ENCODE measurements around the gene LSAMP.

Gene LSAMP

DNA sequence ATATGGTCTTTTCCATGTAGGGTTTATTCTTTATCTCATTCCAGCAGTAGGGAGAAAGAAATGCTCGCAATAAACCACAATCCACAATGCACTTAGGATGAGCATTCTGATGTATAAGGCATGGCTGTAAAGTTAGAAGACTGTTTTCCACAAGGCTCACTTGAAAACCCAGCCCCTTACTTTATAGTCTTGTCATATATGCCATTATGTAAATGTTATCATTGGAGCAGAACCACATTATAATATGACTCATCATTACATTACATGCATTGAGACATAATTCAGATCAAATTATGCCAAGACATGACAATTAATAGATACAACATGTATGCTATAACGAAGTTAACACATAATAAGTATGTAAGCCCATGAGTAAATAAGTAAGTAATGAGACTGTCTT is 348.1 kb downstream of the LSAMP start:
- Histone ChIP-seq H3K4me2 (ENCODE audit: insufficient read depth, low read length) (no peak overlapping the region), H3K27me3 (ENCODE audit: insufficient read depth, low read length, poor library complexity) (no peaks in the 10 kb centered on the region), H3K27ac (ENCODE audit: low read length) (no peak overlapping the region), H2AFZ (ENCODE audit: low read depth, low read length) (no peak overlapping the region), H3K4me3 (ENCODE audit: low read depth in 1 of 2, low read length in 2 of 2) (no peak overlapping the region), H3K9ac (ENCODE audit: low read depth, low read length) (no peak overlapping the region), H4K20me1 (ENCODE audit: insufficient read depth, low read length) (no peaks in the 10 kb centered on the region), H3K36me3 (ENCODE audit: insufficient read depth, low read length) (no peaks in the 10 kb centered on the region), H3K9me3 (ENCODE audit: insufficient read depth, low read length, severe bottlenecking) (no peaks in the 10 kb centered on the region), H3K79me2 (ENCODE audit: insufficient read depth, low read length) (no peaks in the 10 kb centered on the region), H3K4me1 (ENCODE audit: insufficient read depth, low read length) (no peaks in the 10 kb centered on the region)
- TF ChIP-seq, protein P1, sequence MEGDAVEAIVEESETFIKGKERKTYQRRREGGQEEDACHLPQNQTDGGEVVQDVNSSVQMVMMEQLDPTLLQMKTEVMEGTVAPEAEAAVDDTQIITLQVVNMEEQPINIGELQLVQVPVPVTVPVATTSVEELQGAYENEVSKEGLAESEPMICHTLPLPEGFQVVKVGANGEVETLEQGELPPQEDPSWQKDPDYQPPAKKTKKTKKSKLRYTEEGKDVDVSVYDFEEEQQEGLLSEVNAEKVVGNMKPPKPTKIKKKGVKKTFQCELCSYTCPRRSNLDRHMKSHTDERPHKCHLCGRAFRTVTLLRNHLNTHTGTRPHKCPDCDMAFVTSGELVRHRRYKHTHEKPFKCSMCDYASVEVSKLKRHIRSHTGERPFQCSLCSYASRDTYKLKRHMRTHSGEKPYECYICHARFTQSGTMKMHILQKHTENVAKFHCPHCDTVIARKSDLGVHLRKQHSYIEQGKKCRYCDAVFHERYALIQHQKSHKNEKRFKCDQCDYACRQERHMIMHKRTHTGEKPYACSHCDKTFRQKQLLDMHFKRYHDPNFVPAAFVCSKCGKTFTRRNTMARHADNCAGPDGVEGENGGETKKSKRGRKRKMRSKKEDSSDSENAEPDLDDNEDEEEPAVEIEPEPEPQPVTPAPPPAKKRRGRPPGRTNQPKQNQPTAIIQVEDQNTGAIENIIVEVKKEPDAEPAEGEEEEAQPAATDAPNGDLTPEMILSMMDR (IDR thresholded peaks at IDR 0.05; ENCODE audit: borderline replicate concordance, extremely low read depth, low read length, poor library complexity, severe bottlenecking) = no peak
- no peak for TF ChIP-seq EZH2 (IDR thresholded peaks at IDR 0.05; ENCODE audit: borderline replicate concordance, low read depth, low read length, severe bottlenecking)
- DNase-seq = no peak
- ATAC-seq (ENCODE audit: insufficient read depth, low read depth) = no peak

DNA sequence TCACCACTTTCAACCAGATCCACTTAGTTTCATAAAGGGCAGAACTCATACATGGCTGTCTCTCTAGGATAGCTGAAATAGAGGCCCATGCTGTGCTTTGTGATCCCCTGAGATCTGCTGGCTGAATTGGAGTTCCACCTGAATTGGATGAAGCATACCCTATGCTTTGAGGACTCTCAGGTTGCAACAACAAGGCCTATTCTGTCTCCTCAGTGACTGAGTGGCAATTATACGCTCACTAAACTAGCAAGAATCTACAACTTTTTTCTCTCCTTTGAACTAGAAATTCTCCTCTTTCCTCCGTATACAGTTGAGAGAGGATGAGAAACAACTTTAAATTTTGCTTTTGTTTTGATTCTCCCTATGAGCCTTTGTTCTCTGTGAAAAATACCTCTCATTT is 348.7 kb downstream of the LSAMP start:
- no peak overlapping the region for H2AFZ ChIP-seq (ENCODE audit: low read depth, low read length)
- H3K36me3 ChIP-seq (ENCODE audit: insufficient read depth, low read length) = no peaks in the 10 kb centered on the region
- H3K4me3 ChIP-seq (ENCODE audit: low read depth in 1 of 2, low read length in 2 of 2) = no peak overlapping the region
- no peak overlapping the region for H3K27ac ChIP-seq (ENCODE audit: low read length)
- H3K79me2 ChIP-seq (ENCODE audit: insufficient read depth, low read length) = no peaks in the 10 kb centered on the region
- DNase-seq (no peak), ATAC-seq (ENCODE audit: insufficient read depth, low read depth) (no peak)
- H4K20me1 ChIP-seq (ENCODE audit: insufficient read depth, low read length) = no peaks in the 10 kb centered on the region
- no peaks in the 10 kb centered on the region for H3K27me3 ChIP-seq (ENCODE audit: insufficient read depth, low read length, poor library complexity)
- no peaks in the 10 kb centered on the region for H3K4me1 ChIP-seq (ENCODE audit: insufficient read depth, low read length)
- no peak overlapping the region for H3K9ac ChIP-seq (ENCODE audit: low read depth, low read length)
- no peaks in the 10 kb centered on the region for H3K9me3 ChIP-seq (ENCODE audit: insufficient read depth, low read length, severe bottlenecking)
- TF ChIP-seq, protein P1 (IDR thresholded peaks at IDR 0.05; ENCODE audit: borderline replicate concordance, extremely low read depth, low read length, poor library complexity, severe bottlenecking) = no peak
- no peak for TF ChIP-seq EZH2 (IDR thresholded peaks at IDR 0.05; ENCODE audit: borderline replicate concordance, low read depth, low read length, severe bottlenecking)
- H3K4me2 ChIP-seq (ENCODE audit: insufficient read depth, low read length) = no peak overlapping the region

DNA sequence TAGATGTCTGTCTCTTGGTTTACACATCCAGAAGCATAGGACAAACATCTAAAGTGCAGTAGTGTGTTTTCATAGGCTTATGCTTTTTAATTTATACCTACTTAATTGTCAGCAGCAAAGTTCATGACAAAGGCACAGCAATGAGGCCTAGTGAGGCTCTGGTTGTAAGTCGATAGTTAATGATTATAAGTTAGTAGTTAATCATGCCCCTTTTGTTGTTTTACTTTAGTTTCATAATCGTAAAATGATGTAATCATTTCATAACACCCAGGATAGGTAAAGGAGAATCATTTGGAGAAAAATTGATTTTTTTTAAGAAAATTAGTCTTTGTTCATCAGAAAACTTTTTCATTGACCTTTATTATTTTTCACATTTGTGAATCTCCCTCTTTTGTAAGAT is 351.9 kb downstream of the LSAMP start:
- no peaks in the 10 kb centered on the region for H3K79me2 ChIP-seq (ENCODE audit: insufficient read depth, low read length)
- no peak overlapping the region for H3K27ac ChIP-seq (ENCODE audit: low read length)
- no peaks in the 10 kb centered on the region for H4K20me1 ChIP-seq (ENCODE audit: insufficient read depth, low read length)
- no peak overlapping the region for H2AFZ ChIP-seq (ENCODE audit: low read depth, low read length)
- DNase-seq (no peak), ATAC-seq (ENCODE audit: insufficient read depth, low read depth) (no peak)
- H3K9ac ChIP-seq (ENCODE audit: low read depth, low read length) = no peak overlapping the region
- H3K4me2 ChIP-seq (ENCODE audit: insufficient read depth, low read length) = no peak overlapping the region
- H3K4me3 ChIP-seq (ENCODE audit: low read depth in 1 of 2, low read length in 2 of 2) = no peak overlapping the region
- no peaks in the 10 kb centered on the region for H3K27me3 ChIP-seq (ENCODE audit: insufficient read depth, low read length, poor library complexity)
- TF ChIP-seq, protein P1 (IDR thresholded peaks at IDR 0.05; ENCODE audit: borderline replicate concordance, extremely low read depth, low read length, poor library complexity, severe bottlenecking) = no peak
- no peaks in the 10 kb centered on the region for H3K4me1 ChIP-seq (ENCODE audit: insufficient read depth, low read length)
- no peaks in the 10 kb centered on the region for H3K36me3 ChIP-seq (ENCODE audit: insufficient read depth, low read length)
- no peaks in the 10 kb centered on the region for H3K9me3 ChIP-seq (ENCODE audit: insufficient read depth, low read length, severe bottlenecking)

DNA sequence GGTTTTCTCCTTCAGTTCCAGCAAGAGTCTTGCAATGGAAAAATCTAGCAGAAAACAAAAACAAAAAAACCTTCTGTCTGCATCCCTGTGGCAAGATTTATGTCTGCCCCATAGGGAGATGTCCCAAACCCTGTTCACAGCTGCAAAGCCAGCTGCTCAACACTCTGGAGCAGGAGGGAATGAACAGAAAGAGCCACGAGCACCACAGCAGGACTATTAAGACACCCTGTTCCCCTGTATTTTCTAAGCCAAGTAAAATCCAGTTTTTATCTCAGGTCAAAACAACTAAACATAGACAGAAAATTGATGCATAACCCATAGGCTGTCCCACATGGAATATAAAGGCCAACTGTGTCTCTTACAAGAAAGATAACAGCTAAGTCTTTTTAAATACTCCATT is 357.9 kb downstream of the LSAMP start:
- ATAC-seq (ENCODE audit: insufficient read depth, low read depth) (no peak), DNase-seq (no peak)
- Histone ChIP-seq H3K27ac (ENCODE audit: low read length) (no peak overlapping the region), H3K9me3 (ENCODE audit: insufficient read depth, low read length, severe bottlenecking) (no peaks in the 10 kb centered on the region), H3K79me2 (ENCODE audit: insufficient read depth, low read length) (no peaks in the 10 kb centered on the region), H3K4me2 (ENCODE audit: insufficient read depth, low read length) (no peak overlapping the region), H2AFZ (ENCODE audit: low read depth, low read length) (no peak overlapping the region), H3K9ac (ENCODE audit: low read depth, low read length) (no peak overlapping the region), H4K20me1 (ENCODE audit: insufficient read depth, low read length) (no peaks in the 10 kb centered on the region), H3K36me3 (ENCODE audit: insufficient read depth, low read length) (no peaks in the 10 kb centered on the region), H3K4me1 (ENCODE audit: insufficient read depth, low read length) (no peaks in the 10 kb centered on the region), H3K4me3 (ENCODE audit: low read depth in 1 of 2, low read length in 2 of 2) (no peak overlapping the region), H3K27me3 (ENCODE audit: insufficient read depth, low read length, poor library complexity) (no peaks in the 10 kb centered on the region)
- TF ChIP-seq EZH2 (IDR thresholded peaks at IDR 0.05; ENCODE audit: borderline replicate concordance, low read depth, low read length, severe bottlenecking) = no peak
- TF ChIP-seq, protein P1 (IDR thresholded peaks at IDR 0.05; ENCODE audit: borderline replicate concordance, extremely low read depth, low read length, poor library complexity, severe bottlenecking) = no peak

Measured in DND-41 (cell line).